Body of pancreas (tissue), 4 donors: ENCODE results near the gene AP3B2.

Experiments used
- CTCF ChIP-seq, 7 experiments: fragments of 450-650 bp in 4 of 7; fragments of 200-600 bp in 3 of 7; sonication (generic) in 3 of 7; IDR thresholded peaks; one replicate each; pipeline ENCODE4 v1.5.1; 2016 to 2019; ENCODE audit warnings: antibody characterized with exemption in 7 of 7
- POLR2A ChIP-seq, 3 donors: fragments of 450-650 bp; IDR thresholded peaks; one replicate each; pipeline ENCODE4 v1.6.1; 2016; ENCODE audit warnings: antibody characterized with exemption in 3 of 3, mild to moderate bottlenecking in 2 of 3

- TF ChIP-seq CTCF (IDR thresholded peaks at IDR 0.05) (no peak), POLR2A (IDR thresholded peaks at IDR 0.05) (no peak)
These were observed 84.5 kb downstream of the AP3B2 start for GRCh38 chr15:82625136-82625535.
